ENCODE data around the gene KLHL17. TPM values are rescaled to one million over a fixed set of nuclear protein-coding genes. Genes with fewer than 3 reads are reported as not detected.
A peak's percentile ranks its signal among the peaks of the same experiment; 100 is the strongest.

The KLHL17 gene
- polyA plus RNA-seq, 2 of the 4 experiments (the other 2 are of a cell fraction), result 5.7 to 21.6 TPM

GRCh38 chr1:964691-965525 lies 4.5 kb downstream of the KLHL17 start:
- H3K4me2 ChIP-seq, result no peak overlapping the region
- CTCF ChIA-PET, result interaction anchor here (0.7 to 1.4 kb wide), 2 partner anchors 11 to 20 kb away, joined by 3 read pairs; no protein-coding TSS in a partner anchor

GRCh38 chr1:965526-966134 lies 5.2 kb downstream of the KLHL17 start:
- ATAC-seq, result peak; percentile 2; a peak in 3 of 6 replicates
- POLR2A ChIA-PET, result no interaction called here
- CTCF ChIA-PET, result interaction anchor here (1.4 kb wide), 1 partner anchor 19 kb away, joined by 3 read pairs; no protein-coding TSS in a partner anchor

More at GRCh38 chr1:964691-965525, 4.5 kb downstream of the KLHL17 start:
- DNase-seq (ENCODE audit: low read depth in 1 of 2, low spot score in 1 of 2), result no peak
- TF ChIP-seq PBX3 (IDR thresholded peaks at IDR 0.05) (no peak), RAD21 (conservative IDR thresholded peaks at IDR 0.05 in 1 of 2, IDR thresholded peaks at IDR 0.05 in 1 of 2) (no peak), FOSL2 (IDR thresholded peaks at IDR 0.05) (no peak), FOSL2 (CRISPR knock-in tag; IDR thresholded peaks at IDR 0.05) (no peak)
- FAIRE-seq, result no peak
- Histone ChIP-seq H3K4me3 (no peak overlapping the region), H3K27ac (no peak overlapping the region; a peak in 1 of 6 replicates), H3K9me3 (no peaks in the 10 kb centered on the region), H3K4me1 (peaks cover 14% of the 10 kb centered on the region)
- POLR2A ChIA-PET, result no interaction called here
- 94% methylated on average over 19 of the region's 51 CpGs for WGBS (ENCODE audit: missing lambda C conversion rate)
- ATAC-seq, result no peak

More at GRCh38 chr1:965526-966134, 5.2 kb downstream of the KLHL17 start:
- FAIRE-seq (no peak), DNase-seq (ENCODE audit: low read depth in 1 of 2, low spot score in 1 of 2) (no peak)
- peaks cover 13% of the 10 kb centered on the region for H3K4me1 ChIP-seq
- no peak for TF ChIP-seq CBX2 (IDR thresholded peaks at IDR 0.05; ENCODE audit: borderline replicate concordance, low read depth)
- TF ChIP-seq JUN (IDR thresholded peaks at IDR 0.05), result no peak; a peak in 1 of 5 replicates
- TF ChIP-seq FOSL2 (IDR thresholded peaks at IDR 0.05), result no peak
- TF ChIP-seq FOSL2 (CRISPR knock-in tag; IDR thresholded peaks at IDR 0.05), result no peak
- TF ChIP-seq GATA3 (IDR thresholded peaks at IDR 0.05; ENCODE audit: borderline replicate concordance), result no peak
- TF ChIP-seq JUNB (IDR thresholded peaks at IDR 0.05), result no peak
- TF ChIP-seq BHLHE40 (IDR thresholded peaks at IDR 0.05; ENCODE audit: low read depth, low read length), result no peak
- TF ChIP-seq KDM5A (IDR thresholded peaks at IDR 0.05), result no peak
- TF ChIP-seq RCOR1 (IDR thresholded peaks at IDR 0.05; ENCODE audit: low read depth, low read length), result no peak
- TF ChIP-seq ZFP36 (IDR thresholded peaks at IDR 0.05; ENCODE audit: borderline replicate concordance, partially characterized antibody), result no peak
- no peak for TF ChIP-seq CTCF (IDR thresholded peaks at IDR 0.05)
- TF ChIP-seq HDAC2 (IDR thresholded peaks at IDR 0.05), result no peak
- no peak for TF ChIP-seq EHMT2 (IDR thresholded peaks at IDR 0.05; ENCODE audit: low read depth)
- no peak for TF ChIP-seq ELK1 (IDR thresholded peaks at IDR 0.05; ENCODE audit: low read depth, low read length)
- TF ChIP-seq REST (IDR thresholded peaks at IDR 0.05), result no peak
- no peak for TF ChIP-seq MAFK (IDR thresholded peaks at IDR 0.05; ENCODE audit: partially characterized antibody)
- H3K4me3 ChIP-seq, result peak overlapping the region; percentile 70; the same call in 2 of the 3 replicates
- H3K9me3 ChIP-seq, result no peaks in the 10 kb centered on the region
- WGBS (ENCODE audit: missing lambda C conversion rate), result 43% methylated on average over 5 of the region's 26 CpGs
- peak overlapping the region; percentile 89 for H3K4me2 ChIP-seq
- H3K27ac ChIP-seq, result peak overlapping the region; percentile 94 to 96
